HUES64 (cell line): Measurements from ENCODE around the gene MYO5B.

Experiments used
- H3K27ac ChIP-seq: 2 replicates; pipeline ENCODE4 v1.7.0; 2013; ENCODE audit warnings: low read depth, low read length, inconsistent platforms
- H3K27me3 ChIP-seq: 2 replicates; pipeline ENCODE4 v1.6.1; 2013; ENCODE audit warnings: mild to moderate bottlenecking, low read length; ENCODE audit not compliant: insufficient read depth
- H3K36me3 ChIP-seq: 2 replicates; pipeline ENCODE4 v1.6.1; 2013; ENCODE audit warnings: mild to moderate bottlenecking, low read length; ENCODE audit not compliant: insufficient read depth
- H3K4me1 ChIP-seq: 2 replicates; pipeline ENCODE4 v1.6.1; 2013; ENCODE audit warnings: mild to moderate bottlenecking, low read length, moderate library complexity; ENCODE audit not compliant: insufficient read depth
- H3K4me3 ChIP-seq: 2 replicates; pipeline ENCODE4 v1.5.1; 2013; ENCODE audit warnings: mild to moderate bottlenecking, low read length, moderate library complexity
- H3K9ac ChIP-seq: 2 replicates; pipeline ENCODE4 v1.6.1; 2013; ENCODE audit warnings: mild to moderate bottlenecking, low read depth, low read length
- H3K9me3 ChIP-seq: 2 replicates; pipeline ENCODE4 v1.6.1; 2013; ENCODE audit warnings: low read depth, low read length; ENCODE audit not compliant: insufficient read depth
- WGBS: fragments of 150-250, 120-280 bp; methylation state at CpG from one replicate; pipeline ENCODE4 v1.1.7; 2013; ENCODE audit warnings: missing lambda C conversion rate; 5-methylcytosine and 5-hydroxymethylcytosine counted together

The MYO5B gene

GRCh38 chr18:49985236-49985635 is 209.7 kb downstream of the MYO5B start:
- H3K27ac ChIP-seq: no peak overlapping the region
- peaks cover 17% of the 10 kb centered on the region for H3K4me1 ChIP-seq
- WGBS: 97% methylated on average over 2 of the region's 3 CpGs
- no peak overlapping the region for H3K4me3 ChIP-seq
- no peaks in the 10 kb centered on the region for H3K27me3 ChIP-seq
- no peak overlapping the region for H3K9ac ChIP-seq
- no peaks in the 10 kb centered on the region for H3K9me3 ChIP-seq
- H3K36me3 ChIP-seq: no peaks in the 10 kb centered on the region

GRCh38 chr18:49980896-49981295 is 214.1 kb downstream of the MYO5B start:
- H3K4me1 ChIP-seq: no peaks in the 10 kb centered on the region
- H3K9me3 ChIP-seq: no peaks in the 10 kb centered on the region
- no peak overlapping the region for H3K9ac ChIP-seq
- no peak overlapping the region for H3K4me3 ChIP-seq
- WGBS: 90% methylated on average over 4 of the region's 4 CpGs
- no peaks in the 10 kb centered on the region for H3K27me3 ChIP-seq
- no peaks in the 10 kb centered on the region for H3K36me3 ChIP-seq
- no peak overlapping the region for H3K27ac ChIP-seq

- no peaks in the 10 kb centered on the region for H3K9me3 ChIP-seq
- no peaks in the 10 kb centered on the region for H3K27me3 ChIP-seq
- H3K36me3 ChIP-seq: no peaks in the 10 kb centered on the region
- 95% methylated on average over 14 of the region's 15 CpGs for WGBS
- H3K4me1 ChIP-seq: no peaks in the 10 kb centered on the region
- no peak overlapping the region for H3K27ac ChIP-seq
- H3K4me3 ChIP-seq: no peak overlapping the region
- H3K9ac ChIP-seq: no peak overlapping the region
Measured at GRCh38 chr18:49976795-49977560, 218.0 kb downstream of the MYO5B start.

GRCh38 chr18:49976001-49976400 is 218.9 kb downstream of the MYO5B start:
- no peak overlapping the region for H3K4me3 ChIP-seq
- no peaks in the 10 kb centered on the region for H3K9me3 ChIP-seq
- no peaks in the 10 kb centered on the region for H3K27me3 ChIP-seq
- 94% methylated on average over 3 of the region's 3 CpGs for WGBS
- H3K9ac ChIP-seq: no peak overlapping the region
- no peak overlapping the region for H3K27ac ChIP-seq
- no peaks in the 10 kb centered on the region for H3K36me3 ChIP-seq
- no peaks in the 10 kb centered on the region for H3K4me1 ChIP-seq

- Histone ChIP-seq H3K27ac (no peak overlapping the region), H3K36me3 (no peaks in the 10 kb centered on the region), H3K27me3 (no peaks in the 10 kb centered on the region), H3K4me1 (no peaks in the 10 kb centered on the region), H3K9me3 (no peaks in the 10 kb centered on the region), H3K4me3 (no peak overlapping the region), H3K9ac (no peak overlapping the region)
- 96% methylated on average over 9 of the region's 9 CpGs for WGBS
Measured at GRCh38 chr18:49974079-49974478, 220.9 kb downstream of the MYO5B start.

GRCh38 chr18:49973592-49973991 is 221.4 kb downstream of the MYO5B start:
- no peak overlapping the region for H3K27ac ChIP-seq
- no peak overlapping the region for H3K9ac ChIP-seq
- H3K36me3 ChIP-seq: no peaks in the 10 kb centered on the region
- H3K27me3 ChIP-seq: no peaks in the 10 kb centered on the region
- H3K4me1 ChIP-seq: no peaks in the 10 kb centered on the region
- WGBS: 98% methylated on average over 3 of the region's 3 CpGs
- H3K4me3 ChIP-seq: no peak overlapping the region
- no peaks in the 10 kb centered on the region for H3K9me3 ChIP-seq

GRCh38 chr18:49972535-49972934 is 222.4 kb downstream of the MYO5B start:
- WGBS: 94% methylated on average over 2 of the region's 3 CpGs
- no peak overlapping the region for H3K27ac ChIP-seq

GRCh38 chr18:49971462-49971861 is 223.5 kb downstream of the MYO5B start:
- 92% methylated on average over 1 of the region's 1 CpG for WGBS
- Histone ChIP-seq H3K27ac (no peak overlapping the region), H3K36me3 (no peaks in the 10 kb centered on the region), H3K9me3 (no peaks in the 10 kb centered on the region), H3K4me3 (no peak overlapping the region), H3K9ac (no peak overlapping the region), H3K27me3 (no peaks in the 10 kb centered on the region), H3K4me1 (no peaks in the 10 kb centered on the region)

More at GRCh38 chr18:49972535-49972934, 222.4 kb downstream of the MYO5B start:
- no peak overlapping the region for H3K4me3 ChIP-seq
- H3K9me3 ChIP-seq: no peaks in the 10 kb centered on the region
- H3K9ac ChIP-seq: no peak overlapping the region
- H3K4me1 ChIP-seq: no peaks in the 10 kb centered on the region
- no peaks in the 10 kb centered on the region for H3K36me3 ChIP-seq
- H3K27me3 ChIP-seq: no peaks in the 10 kb centered on the region

GRCh38 chr18:49970319-49970718 is 224.6 kb downstream of the MYO5B start:
- 95% methylated on average over 4 of the region's 4 CpGs for WGBS
- Histone ChIP-seq H3K27me3 (no peaks in the 10 kb centered on the region), H3K9ac (no peak overlapping the region), H3K27ac (no peak overlapping the region), H3K9me3 (no peaks in the 10 kb centered on the region), H3K36me3 (no peaks in the 10 kb centered on the region), H3K4me3 (no peak overlapping the region), H3K4me1 (no peaks in the 10 kb centered on the region)

GRCh38 chr18:49968644-49969309 is 226.2 kb downstream of the MYO5B start:
- no peak overlapping the region for H3K9ac ChIP-seq
- no peaks in the 10 kb centered on the region for H3K27me3 ChIP-seq
- H3K27ac ChIP-seq: no peak overlapping the region
- H3K4me1 ChIP-seq: no peaks in the 10 kb centered on the region
- WGBS: 90% methylated on average over 4 of the region's 5 CpGs
- H3K4me3 ChIP-seq: no peak overlapping the region
- no peaks in the 10 kb centered on the region for H3K36me3 ChIP-seq
- H3K9me3 ChIP-seq: no peaks in the 10 kb centered on the region

- H3K4me1 ChIP-seq: no peaks in the 10 kb centered on the region
- no peaks in the 10 kb centered on the region for H3K36me3 ChIP-seq
- no peaks in the 10 kb centered on the region for H3K27me3 ChIP-seq
- H3K27ac ChIP-seq: no peak overlapping the region
- H3K9me3 ChIP-seq: no peaks in the 10 kb centered on the region
- H3K4me3 ChIP-seq: no peak overlapping the region
- WGBS: 91% methylated on average over 7 of the region's 7 CpGs
- no peak overlapping the region for H3K9ac ChIP-seq
Measured at GRCh38 chr18:49967636-49968313, 227.2 kb downstream of the MYO5B start.
